Measurements from ENCODE around the gene RFX2. TPM values are rescaled to one million over a fixed set of nuclear protein-coding genes. Genes with fewer than 3 reads are reported as not detected.
A peak's percentile ranks its signal among the peaks of the same experiment; 100 is the strongest.
"Not testable (repeated sequence)": the region's sequence is repeated elsewhere in the genome, so short reads cannot be mapped to it uniquely, and the experiment has no call there.

RFX2 gene
- total RNA-seq, 2 donors from 2014 or later: 10.5 to 11.5 TPM

DNA sequence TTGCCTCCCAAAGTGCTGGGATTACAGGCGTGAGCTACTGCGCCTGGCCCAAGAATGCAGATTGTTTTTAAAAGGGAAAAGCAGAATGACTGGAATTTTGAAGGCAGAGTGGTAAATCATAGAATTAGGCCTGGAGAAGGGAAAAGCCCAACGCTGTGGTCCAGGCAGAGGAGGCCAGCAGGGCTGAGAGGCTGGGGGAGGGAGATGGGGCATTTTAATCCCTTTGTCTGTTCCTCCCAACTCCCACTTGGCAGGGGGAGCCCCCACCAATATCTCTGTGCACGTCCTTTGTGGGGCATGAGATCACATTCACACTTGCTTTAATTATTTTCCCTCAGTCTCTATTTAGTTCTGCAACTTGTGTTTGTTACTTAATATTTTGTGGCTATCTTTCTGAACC, 77.9 kb downstream of the RFX2 start:
- intact Hi-C loops (cut with DNase I): no loop called here
- no peak for ATAC-seq
- no peak for DNase-seq

GRCh38 chr19:6030214-6030507, 80.1 kb downstream of the RFX2 start:
- no peak for ATAC-seq
- intact Hi-C loops (cut with DNase I): no loop called here
- DNase-seq: no peak

- intact Hi-C loops (cut with DNase I): no loop called here
- DNase-seq: no peak
- no peak for ATAC-seq
Observed at GRCh38 chr19:6026390-6027227, 83.7 kb downstream of the RFX2 start.

- intact Hi-C loops (cut with DNase I): loop anchor here in 1 of 2 donors (5.0 kb wide), 1 partner anchor 37 kb away; no protein-coding TSS in a partner anchor
- not testable (repeated sequence) for ATAC-seq
- DNase-seq: peak; percentile 5
Observed at GRCh38 chr19:6024756-6025155, 85.5 kb downstream of the RFX2 start.

DNA sequence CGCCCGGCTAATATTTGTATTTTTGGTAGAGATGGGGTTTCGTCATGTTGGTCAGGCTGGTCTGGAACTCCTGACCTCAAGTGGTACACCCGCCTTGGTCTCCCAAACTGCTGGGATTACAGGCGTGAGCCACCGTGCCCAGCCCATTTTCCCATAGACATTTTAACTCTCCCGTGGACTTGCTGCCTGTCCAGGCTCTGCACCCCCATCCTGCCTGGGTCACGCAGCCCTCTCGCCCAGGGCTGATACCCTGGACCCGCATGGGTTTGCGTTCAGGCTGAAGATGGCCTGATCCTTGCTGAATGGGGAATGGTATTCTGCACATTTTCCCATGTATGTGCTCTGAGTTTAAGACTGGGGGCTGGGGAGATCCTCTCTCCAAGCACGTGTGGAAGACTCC, 86.4 kb downstream of the RFX2 start:
- intact Hi-C loops (cut with DNase I): loop anchor here in 1 of 2 donors (5.0 kb wide), 1 partner anchor 37 kb away; no protein-coding TSS in a partner anchor
- ATAC-seq: no peak
- DNase-seq: peak; percentile 7

DNA sequence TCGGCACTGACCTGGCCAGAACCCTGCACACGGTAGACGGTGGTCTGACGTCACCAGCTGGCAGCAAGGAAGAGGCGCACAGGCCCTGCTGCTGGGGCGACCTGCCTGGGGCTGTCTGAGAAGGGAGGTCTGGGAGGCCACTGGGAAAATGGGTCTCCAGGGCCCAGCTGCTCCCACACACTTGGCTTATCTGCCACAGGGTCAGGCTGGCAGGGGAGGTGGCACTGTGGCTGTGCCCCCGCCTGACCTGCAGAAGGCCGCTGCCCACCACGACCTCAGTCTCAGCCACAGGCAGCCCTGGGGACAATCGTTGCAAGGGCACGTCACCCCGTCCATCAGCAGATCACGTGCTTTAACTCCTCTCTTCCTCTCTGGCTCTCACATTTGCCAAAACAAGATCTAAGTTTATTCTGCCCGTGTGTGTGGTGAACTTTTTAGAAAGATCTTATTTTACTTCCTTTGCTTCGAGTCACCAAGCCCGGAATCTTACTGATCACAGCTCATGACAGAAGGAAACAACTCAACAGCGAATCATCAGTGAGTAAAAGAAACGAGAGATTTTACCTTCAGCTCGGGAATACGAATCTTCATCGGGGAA, 87.1 kb downstream of the RFX2 start:
- ATAC-seq (peak; percentile 21 to 63), DNase-seq (peak; percentile 24)
- intact Hi-C loops (cut with DNase I): loop anchor here in 1 of 2 donors (5.0 kb wide), 1 partner anchor 36 kb away; no protein-coding TSS in a partner anchor

DNA sequence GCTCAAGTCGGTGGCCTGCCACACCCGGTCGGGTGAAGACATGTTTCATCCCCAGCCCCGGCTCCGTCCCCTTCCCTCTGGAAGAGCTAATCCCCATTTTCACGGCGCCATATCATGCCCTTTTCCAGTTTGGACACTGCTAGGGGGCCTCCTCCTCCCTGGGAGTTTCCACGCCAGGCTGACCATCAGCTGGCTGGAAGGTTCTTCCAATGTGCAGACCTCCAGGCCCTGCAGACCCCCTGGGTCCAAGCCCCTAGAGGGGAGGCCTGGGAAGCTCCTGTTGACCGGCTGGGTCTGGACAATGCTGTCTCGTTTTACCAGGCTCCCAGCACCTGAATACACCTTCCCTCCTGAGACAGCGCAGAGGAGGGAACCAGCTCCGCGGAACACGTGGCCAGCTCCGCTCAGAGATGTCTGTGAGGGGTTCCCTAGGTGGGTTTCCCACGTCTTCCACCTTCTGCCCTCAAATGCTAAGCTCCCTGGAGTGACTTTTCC, 87.7 kb downstream of the RFX2 start:
- no peak for DNase-seq
- intact Hi-C loops (cut with DNase I): loop anchor here in 1 of 2 donors (5.0 kb wide), 1 partner anchor 35 kb away; no protein-coding TSS in a partner anchor
- ATAC-seq: peak; percentile 10 to 12

GRCh38 chr19:6021878-6022569, 88.3 kb downstream of the RFX2 start:
- intact Hi-C loops (cut with DNase I): loop anchor here in 1 of 2 donors (5.0 kb wide), 1 partner anchor 35 kb away; no protein-coding TSS in a partner anchor
- DNase-seq (peak; percentile 85), ATAC-seq (peak; percentile 89 to 93)

DNA sequence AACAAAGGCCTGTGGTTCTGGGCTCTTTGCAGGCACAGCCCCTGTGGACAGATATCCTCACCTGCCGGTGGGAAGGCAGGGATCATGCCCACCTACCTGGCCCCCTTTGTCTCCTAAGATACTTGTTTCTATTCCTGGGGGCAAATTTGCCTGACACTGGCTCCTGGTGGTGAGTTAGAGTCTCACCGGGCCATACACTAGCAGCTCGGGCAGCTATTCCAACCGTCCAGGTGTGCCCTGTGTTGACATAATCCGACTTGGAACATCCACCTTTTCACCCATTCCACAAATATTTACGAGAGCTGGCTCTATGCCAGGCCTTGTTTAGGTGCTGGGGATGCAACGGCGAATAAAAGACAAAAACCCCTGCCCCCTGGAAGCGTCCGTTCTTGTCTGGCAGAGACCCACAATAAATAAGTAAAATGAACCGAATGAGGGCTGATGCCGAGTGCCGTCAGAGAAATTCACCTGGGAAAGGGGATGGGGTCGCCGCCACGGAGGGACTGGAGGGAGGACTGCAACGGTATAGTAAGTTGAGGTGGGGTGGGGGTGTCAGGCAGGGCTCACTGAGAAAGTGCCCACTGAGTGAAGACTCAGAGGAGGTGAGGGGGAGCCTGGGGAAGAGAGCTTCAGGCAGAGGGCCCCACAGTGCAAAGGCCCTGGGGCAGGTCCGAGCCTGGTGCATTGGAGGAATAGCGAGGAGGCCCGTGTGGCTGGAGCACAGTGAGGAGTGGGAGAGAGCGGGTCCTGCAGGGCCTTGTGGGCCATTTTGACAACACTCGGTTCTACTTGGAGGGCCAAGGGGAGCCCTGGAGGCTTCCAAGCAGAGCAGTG, 89.1 kb downstream of the RFX2 start:
- peak; percentile 16 for DNase-seq
- intact Hi-C loops (cut with DNase I): loop anchor here in 1 of 2 donors (5.0 kb wide), 1 partner anchor 34 kb away; no protein-coding TSS in a partner anchor
- peak in 1 of 2 donors; percentile 6 for ATAC-seq

DNA sequence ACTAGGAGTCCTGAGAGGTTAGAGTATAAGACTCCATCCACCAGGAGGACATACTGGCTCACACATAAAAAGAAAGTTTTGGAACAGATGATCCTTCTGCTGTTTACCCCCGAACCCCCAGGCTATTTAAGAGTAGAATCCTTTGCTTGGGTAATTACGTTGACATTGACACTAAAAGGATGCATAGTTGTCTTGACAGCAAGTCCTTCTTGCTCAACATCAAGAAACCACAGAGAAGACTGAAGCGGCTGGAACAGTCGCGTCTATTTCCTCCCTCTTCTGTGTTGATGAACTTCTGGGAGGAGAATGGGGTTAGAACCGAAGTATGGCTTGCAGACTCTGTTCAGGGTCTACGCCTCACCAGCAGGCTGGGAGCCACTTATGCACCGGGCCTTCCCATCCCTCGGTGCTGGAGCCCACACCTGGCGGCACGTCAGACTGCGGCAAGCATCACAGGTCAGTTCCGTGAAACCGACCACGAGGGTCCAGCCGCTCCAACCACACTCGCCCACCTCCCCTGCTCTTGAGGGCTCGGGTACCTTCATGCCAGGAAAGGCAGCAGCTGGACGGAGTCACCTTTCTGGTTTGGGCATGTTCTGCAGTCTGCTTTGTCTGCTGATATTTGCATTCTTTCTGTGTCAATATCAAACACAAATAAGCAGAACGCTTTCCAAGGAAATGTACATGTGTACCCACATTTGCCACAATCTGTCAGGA, 90.0 kb downstream of the RFX2 start:
- intact Hi-C loops (cut with DNase I): loop anchor here in 1 of 2 donors (5.0 kb wide), 1 partner anchor 33 kb away; no protein-coding TSS in a partner anchor
- ATAC-seq: no peak
- peak; percentile 15 for DNase-seq

- intact Hi-C loops (cut with DNase I): no loop called here
- peak; percentile 21 for DNase-seq
Observed at GRCh38 chr19:6018786-6019185, 91.5 kb downstream of the RFX2 start.

GRCh38 chr19:6017576-6017975, 92.7 kb downstream of the RFX2 start:
- DNase-seq: peak; percentile 2
- ATAC-seq: no peak
- intact Hi-C loops (cut with DNase I): no loop called here

More at GRCh38 chr19:6018786-6019185, 91.5 kb downstream of the RFX2 start:
- no peak for ATAC-seq

DNA sequence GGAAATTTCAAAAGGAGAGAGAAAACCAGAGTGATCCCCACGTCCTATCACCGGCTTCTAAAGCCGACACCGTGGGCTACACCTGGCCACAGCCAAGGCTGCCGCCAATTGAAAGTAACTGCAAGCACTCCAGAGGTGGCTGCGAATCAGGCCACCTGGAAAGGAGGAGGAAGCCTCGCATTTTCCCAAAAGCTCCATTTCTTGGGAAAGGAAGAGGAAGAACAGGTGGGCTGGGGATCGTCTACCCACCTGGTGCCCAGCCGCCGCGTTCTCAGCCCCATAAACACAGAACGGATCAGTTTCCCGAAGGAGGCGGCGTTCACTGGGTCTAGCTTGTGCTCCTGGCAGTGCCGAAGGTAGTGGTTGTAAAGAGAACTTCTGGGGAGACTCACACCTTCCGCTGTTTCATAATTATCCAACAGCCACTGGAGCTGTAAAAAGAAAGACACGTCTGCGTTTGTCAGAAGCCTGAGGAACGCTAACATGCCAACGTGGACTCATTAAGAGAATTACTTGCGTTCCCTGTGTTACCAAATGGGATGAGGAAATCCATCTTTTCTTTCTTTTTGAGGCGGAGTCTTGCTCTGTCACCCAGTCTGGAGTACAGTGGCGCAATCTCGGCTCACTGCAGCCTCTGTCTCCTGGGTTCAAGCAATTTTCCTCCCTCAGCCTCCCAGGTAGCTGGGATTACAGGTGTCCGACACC, 94.3 kb downstream of the RFX2 start:
- ATAC-seq: no peak
- DNase-seq: peak; percentile 1
- intact Hi-C loops (cut with DNase I): no loop called here

DNA sequence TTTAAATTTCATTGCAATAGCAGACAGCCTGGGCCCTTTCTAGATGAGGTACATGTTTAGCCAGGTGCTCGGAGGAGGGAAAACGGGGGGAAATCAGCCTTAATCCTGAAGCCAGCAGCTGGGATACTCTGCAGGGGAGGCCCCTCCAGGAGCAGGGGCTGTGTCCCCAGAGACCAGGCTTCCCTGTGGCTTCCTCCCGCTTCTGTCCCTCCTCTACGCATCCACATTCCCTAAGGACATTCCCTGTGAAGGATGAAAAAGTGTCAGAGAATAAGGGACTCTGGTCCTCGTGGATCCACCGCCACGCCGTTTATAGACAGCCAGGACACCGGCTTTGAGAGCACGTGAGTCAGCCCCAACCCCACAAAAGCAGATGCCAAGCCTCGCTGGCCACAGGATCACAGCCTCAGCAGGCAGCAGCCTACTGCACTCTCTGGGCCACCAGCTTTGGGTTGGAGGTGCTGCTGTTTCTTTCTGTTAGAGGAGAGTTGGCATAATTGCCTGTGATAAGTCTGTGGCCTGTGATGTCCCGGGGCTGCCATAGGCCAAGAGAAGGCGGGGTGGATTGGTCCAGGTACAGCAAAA, 95.7 kb downstream of the RFX2 start:
- intact Hi-C loops (cut with DNase I): no loop called here
- ATAC-seq (no peak), DNase-seq (peak; percentile 4)

GRCh38 chr19:6012426-6013170, 97.7 kb downstream of the RFX2 start:
- intact Hi-C loops (cut with DNase I): no loop called here
- peak; percentile 3 for DNase-seq
- no peak for ATAC-seq

DNA sequence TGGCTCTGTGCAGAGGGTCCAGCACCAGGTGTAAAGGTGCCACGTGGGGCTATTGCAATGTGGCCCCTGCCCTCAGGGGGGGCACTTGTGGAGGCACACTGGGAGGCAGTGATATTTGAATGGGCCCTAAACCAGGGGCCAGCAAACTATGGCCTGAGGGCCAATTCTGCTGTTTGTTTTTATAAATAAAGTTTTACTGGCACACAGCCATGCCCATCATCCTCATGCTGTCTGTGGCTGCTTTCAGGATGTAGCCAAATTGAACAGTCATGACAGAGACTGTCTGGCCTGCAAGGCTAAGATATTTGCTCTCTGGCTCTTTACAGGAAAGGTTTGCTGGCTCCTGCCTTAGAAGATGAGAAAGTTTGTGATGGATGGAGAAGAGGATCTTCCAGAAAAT, 98.5 kb downstream of the RFX2 start:
- intact Hi-C loops (cut with DNase I): no loop called here
- DNase-seq: no peak
- no peak for ATAC-seq
